Astrocyte (in vitro differentiated cells and primary cell): ENCODE data around the gene RUFY1.
"Not testable (repeated sequence)": the region's sequence is repeated elsewhere in the genome, so short reads cannot be mapped to it uniquely, and the experiment has no call there.

ENCODE experiments used
- EZH2 ChIP-seq: IDR thresholded peaks from 2 replicates; pipeline ENCODE4 v1.6.1; 2012; ENCODE audit warnings: mild to moderate bottlenecking, low read length, inconsistent platforms; ENCODE audit not compliant: insufficient read depth
- TF ChIP-seq, protein P1 (sequence below): IDR thresholded peaks from 2 replicates; pipeline ENCODE4 v1.5.1; 2011; ENCODE audit warnings: low read depth, mild to moderate bottlenecking, inconsistent platforms, low read length, moderate library complexity; ENCODE audit not compliant: insufficient read depth

- TF ChIP-seq, protein P1, sequence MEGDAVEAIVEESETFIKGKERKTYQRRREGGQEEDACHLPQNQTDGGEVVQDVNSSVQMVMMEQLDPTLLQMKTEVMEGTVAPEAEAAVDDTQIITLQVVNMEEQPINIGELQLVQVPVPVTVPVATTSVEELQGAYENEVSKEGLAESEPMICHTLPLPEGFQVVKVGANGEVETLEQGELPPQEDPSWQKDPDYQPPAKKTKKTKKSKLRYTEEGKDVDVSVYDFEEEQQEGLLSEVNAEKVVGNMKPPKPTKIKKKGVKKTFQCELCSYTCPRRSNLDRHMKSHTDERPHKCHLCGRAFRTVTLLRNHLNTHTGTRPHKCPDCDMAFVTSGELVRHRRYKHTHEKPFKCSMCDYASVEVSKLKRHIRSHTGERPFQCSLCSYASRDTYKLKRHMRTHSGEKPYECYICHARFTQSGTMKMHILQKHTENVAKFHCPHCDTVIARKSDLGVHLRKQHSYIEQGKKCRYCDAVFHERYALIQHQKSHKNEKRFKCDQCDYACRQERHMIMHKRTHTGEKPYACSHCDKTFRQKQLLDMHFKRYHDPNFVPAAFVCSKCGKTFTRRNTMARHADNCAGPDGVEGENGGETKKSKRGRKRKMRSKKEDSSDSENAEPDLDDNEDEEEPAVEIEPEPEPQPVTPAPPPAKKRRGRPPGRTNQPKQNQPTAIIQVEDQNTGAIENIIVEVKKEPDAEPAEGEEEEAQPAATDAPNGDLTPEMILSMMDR: not testable (repeated sequence)
- TF ChIP-seq EZH2: not testable (repeated sequence)
These were observed 102.8 kb downstream of the RUFY1 start for GRCh38 chr5:179653135-179653534.
